Central memory CD8-positive, alpha-beta T cell (primary cell): ENCODE results near the gene CCL26.
"Not testable (repeated sequence)": the region's sequence is repeated elsewhere in the genome, so short reads cannot be mapped to it uniquely, and the experiment has no call there.

Source experiments
- ATAC-seq: fragments of 150-1000 bp; cut with Tn5 transposase; replicated peaks from 2 replicates; pipeline ENCODE4 v1.10.0; 2022; ENCODE audit warnings: mild to moderate bottlenecking, moderate FRiP score, moderate number of reproducible peaks; ENCODE audit not compliant: poor library complexity, severe bottlenecking; ENCODE audit errors: extremely low read depth
- DNase-seq, 2 donors: peaks; one replicate each; pipeline ENCODE4 v3.0.0; 2021; ENCODE audit warnings: low spot score in 2 of 2
- H3K27ac Mint-ChIP-seq: one replicate; pipeline ENCODE4 v1.8.0; 2022; ENCODE audit warnings: low read depth, mild to moderate bottlenecking, moderate library complexity, mixed read lengths
- H3K27me3 Mint-ChIP-seq: one replicate; pipeline ENCODE4 v1.8.0; 2022; ENCODE audit warnings: mixed read lengths
- H3K36me3 Mint-ChIP-seq: one replicate; pipeline ENCODE4 v1.8.0; 2022; ENCODE audit warnings: mild to moderate bottlenecking, moderate library complexity, mixed read lengths; ENCODE audit not compliant: insufficient read depth
- H3K4me1 Mint-ChIP-seq: one replicate; pipeline ENCODE4 v1.8.0; 2022; ENCODE audit warnings: mixed read lengths
- H3K4me3 Mint-ChIP-seq: one replicate; pipeline ENCODE4 v1.8.0; 2022; ENCODE audit warnings: mild to moderate bottlenecking, moderate library complexity, mixed read lengths
- H3K9me3 Mint-ChIP-seq: one replicate; pipeline ENCODE4 v1.8.0; 2022; ENCODE audit warnings: mixed read lengths

The CCL26 gene

DNA sequence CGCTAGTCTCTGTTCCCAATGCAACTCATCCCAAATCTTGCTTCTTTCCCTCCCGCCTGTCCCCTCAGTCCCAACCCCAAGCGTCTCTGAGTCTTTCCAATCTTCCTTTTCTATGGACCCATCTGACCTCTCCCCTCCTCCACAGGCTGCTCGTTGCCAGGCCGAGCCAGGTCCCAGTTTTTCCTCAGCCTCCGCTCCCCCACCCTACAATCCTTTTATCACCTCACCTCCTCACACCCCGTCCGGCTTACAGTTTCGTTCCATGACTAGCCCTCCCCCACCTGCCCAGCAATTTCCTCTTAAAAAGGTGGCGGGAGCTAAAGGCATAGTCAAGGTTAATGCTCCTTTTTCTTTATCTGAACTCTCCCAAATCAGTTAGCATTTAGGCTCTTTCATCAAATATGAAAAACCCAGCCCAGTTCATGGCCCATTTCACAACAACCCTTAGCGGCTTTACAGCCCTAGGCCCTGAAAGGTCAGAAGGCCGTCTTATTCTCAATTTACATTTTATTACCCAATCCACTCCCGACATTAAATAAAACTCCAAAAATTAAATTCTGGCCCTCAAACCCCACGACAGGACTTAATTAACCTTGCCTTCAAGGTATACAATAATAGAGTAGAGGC is 8.7 kb upstream of the CCL26 start:
- not testable (repeated sequence) for H3K4me1 Mint-ChIP-seq, ATAC-seq, H3K9me3 Mint-ChIP-seq, H3K27ac Mint-ChIP-seq, DNase-seq, H3K4me3 Mint-ChIP-seq
- Mint-ChIP-seq H3K36me3 (peaks cover 11% of the 10 kb centered on the region), H3K27me3 (peaks cover 28% of the 10 kb centered on the region)

DNA sequence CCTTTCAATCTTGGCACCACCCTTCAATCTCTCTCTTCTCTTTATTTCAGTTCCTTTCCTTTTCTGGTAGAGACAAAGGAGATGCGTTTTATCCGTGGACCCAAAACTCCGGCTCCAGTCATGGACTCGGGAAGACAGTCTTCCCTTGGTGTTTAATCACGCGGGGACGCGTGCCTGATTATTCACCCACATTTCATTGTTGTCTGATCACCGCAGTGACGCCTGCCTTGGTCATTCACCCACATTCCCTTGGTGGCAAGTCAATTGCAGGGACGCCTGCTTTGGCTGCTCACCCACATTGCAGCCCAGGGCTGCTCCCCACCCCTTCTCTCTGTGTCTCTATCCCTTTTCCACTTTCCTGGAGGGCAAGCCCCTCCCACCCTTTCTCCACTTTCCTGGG is 7.5 kb upstream of the CCL26 start:
- peak overlapping the region; percentile 54 for H3K27ac Mint-ChIP-seq

DNA sequence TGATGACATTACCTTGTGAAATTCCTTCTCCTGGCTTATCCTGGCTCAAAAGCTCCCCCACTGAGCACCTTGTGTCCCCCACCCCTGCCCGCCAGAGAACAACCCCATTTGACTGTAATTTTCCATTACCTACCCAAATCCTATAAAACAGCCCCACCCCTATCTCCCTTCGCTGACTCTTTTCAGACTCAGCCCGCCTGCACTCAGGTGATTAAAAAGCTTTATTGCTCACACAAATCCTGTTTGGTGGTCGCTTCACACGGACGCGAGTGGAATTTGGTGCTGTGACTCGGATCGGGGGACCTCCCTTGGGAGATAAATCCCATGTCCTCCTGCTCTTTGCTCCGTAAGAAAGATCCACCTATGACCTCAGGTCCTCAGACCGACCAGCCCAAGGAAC is 7.0 kb upstream of the CCL26 start:
- peaks cover 12% of the 10 kb centered on the region for H3K4me1 Mint-ChIP-seq
- not testable (repeated sequence) for DNase-seq, H3K27ac Mint-ChIP-seq, H3K9me3 Mint-ChIP-seq, H3K4me3 Mint-ChIP-seq, ATAC-seq
- H3K36me3 Mint-ChIP-seq = peaks cover 12% of the 10 kb centered on the region
- peaks cover 28% of the 10 kb centered on the region for H3K27me3 Mint-ChIP-seq

More for the DNA sequence above, 7.5 kb upstream of the CCL26 start:
- Mint-ChIP-seq H3K36me3 (peaks cover 12% of the 10 kb centered on the region), H3K27me3 (peaks cover 28% of the 10 kb centered on the region), H3K4me1 (peaks cover 12% of the 10 kb centered on the region)
- DNase-seq, ATAC-seq, H3K4me3 Mint-ChIP-seq, H3K9me3 Mint-ChIP-seq: not testable (repeated sequence)

GRCh38 chr7:75776295-75776971 is 4.4 kb upstream of the CCL26 start:
- no peaks in the 10 kb centered on the region for H3K9me3 Mint-ChIP-seq
- no peak overlapping the region for H3K4me3 Mint-ChIP-seq
- ATAC-seq = peak; percentile 96
- H3K36me3 Mint-ChIP-seq = peaks cover 9% of the 10 kb centered on the region
- peak in 1 of 2 donors; percentile 58 for DNase-seq
- peak overlapping the region; percentile 47 for H3K27ac Mint-ChIP-seq
- peaks cover 12% of the 10 kb centered on the region for H3K4me1 Mint-ChIP-seq
- H3K27me3 Mint-ChIP-seq = peaks cover 11% of the 10 kb centered on the region

DNA sequence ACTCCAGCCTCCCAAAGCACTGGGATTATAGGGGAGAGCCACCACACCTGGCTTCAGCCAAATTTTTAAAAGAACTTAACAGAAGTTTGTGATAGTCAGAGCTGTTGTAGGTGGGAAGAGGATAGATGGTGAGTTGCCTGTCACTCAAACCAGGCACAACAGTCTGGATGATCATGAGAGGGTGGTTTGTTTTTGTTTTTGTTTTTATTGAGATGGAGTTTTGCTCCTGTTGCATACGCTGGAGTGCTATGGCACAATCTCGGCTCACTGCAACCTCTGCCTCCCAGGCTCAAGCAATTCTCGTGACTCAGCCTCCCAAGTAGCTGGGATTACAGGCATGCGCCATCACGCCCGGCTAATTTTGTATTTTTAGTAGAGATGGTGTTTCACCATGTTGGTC is 1.9 kb upstream of the CCL26 start:
- H3K9me3 Mint-ChIP-seq, H3K36me3 Mint-ChIP-seq, DNase-seq, ATAC-seq, H3K27ac Mint-ChIP-seq, H3K27me3 Mint-ChIP-seq, H3K4me3 Mint-ChIP-seq: not testable (repeated sequence)
- peaks cover 12% of the 10 kb centered on the region for H3K4me1 Mint-ChIP-seq

DNA sequence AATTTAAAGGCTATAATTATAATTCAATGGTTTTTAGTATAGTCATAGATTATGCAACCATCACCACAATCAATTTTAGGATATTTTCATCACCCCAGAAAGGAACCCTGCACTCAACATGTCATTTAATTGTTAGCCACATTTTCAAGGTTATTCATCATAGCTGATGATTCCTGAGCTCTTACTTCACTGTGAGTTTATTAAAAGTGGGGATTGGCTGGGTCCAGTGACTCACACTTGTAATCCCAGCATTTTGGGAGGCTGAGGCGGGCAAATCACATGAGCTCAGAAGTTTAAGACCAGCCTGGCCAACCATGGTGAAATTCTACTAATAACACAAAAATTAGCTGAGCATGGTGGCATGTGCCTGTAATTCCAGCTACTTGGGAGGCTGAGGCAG is 787 bp downstream of the CCL26 start:
- H3K27me3 Mint-ChIP-seq = no peaks in the 10 kb centered on the region
- DNase-seq (no peak), ATAC-seq (no peak)
- H3K27ac Mint-ChIP-seq = no peak overlapping the region
- peaks cover 12% of the 10 kb centered on the region for H3K4me1 Mint-ChIP-seq
- no peaks in the 10 kb centered on the region for H3K9me3 Mint-ChIP-seq
- peaks cover 4% of the 10 kb centered on the region for H3K36me3 Mint-ChIP-seq
- no peak overlapping the region for H3K4me3 Mint-ChIP-seq

DNA sequence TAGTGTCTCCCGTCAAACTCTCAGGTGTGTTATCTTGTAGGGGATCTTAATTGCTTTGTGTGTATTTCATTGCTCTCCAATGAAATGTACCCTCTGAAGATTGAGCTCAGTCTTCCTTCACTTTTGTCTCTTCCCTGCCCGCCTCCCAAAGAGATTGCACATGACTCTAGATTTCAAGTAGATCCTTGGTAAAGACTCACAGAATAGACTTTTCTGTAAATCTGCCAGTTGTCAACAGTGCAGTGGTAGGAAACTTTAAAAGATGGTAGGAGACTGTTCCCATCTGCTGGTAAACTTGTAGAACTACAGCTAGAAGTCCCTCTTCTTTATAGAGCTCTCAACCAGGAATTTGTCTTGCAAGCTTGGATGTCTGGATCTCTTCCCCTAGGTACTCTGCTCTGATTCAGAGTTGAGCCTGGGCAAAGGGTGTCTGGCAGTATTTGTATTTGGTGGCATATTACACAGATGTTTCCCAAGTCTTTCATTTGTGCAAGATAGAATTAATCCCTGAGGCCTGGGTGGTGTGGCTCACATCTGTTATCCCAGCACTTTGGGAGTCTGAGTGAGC is 9.6 kb downstream of the CCL26 start:
- DNase-seq = no peak
- peak overlapping the region; percentile 23 for H3K27ac Mint-ChIP-seq
- no peaks in the 10 kb centered on the region for H3K36me3 Mint-ChIP-seq
- H3K9me3 Mint-ChIP-seq = no peaks in the 10 kb centered on the region
- no peaks in the 10 kb centered on the region for H3K27me3 Mint-ChIP-seq
- no peak overlapping the region for H3K4me3 Mint-ChIP-seq
- ATAC-seq = peak; percentile 77
- H3K4me1 Mint-ChIP-seq = peaks cover 6% of the 10 kb centered on the region

DNA sequence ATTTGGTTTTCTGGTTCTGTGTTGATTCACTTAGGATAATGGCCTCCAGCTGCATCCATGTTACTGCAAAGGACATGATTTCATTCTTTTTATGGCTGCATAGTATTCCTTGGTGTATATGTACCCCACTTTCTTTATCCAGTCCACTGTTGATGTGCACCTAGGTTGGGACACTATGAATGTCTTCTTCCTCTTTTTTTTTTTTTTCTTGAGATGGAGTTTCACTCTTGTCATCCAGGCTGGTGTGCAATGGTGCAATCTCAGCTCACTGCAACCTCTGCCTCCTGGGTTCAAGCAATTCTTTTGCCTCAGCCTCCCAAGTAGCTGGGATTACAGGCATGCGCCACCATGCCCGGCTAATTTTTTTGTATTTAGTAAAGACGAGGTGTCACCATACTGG is 10.2 kb downstream of the CCL26 start:
- H3K4me1 Mint-ChIP-seq, H3K27me3 Mint-ChIP-seq, H3K36me3 Mint-ChIP-seq, DNase-seq, H3K4me3 Mint-ChIP-seq, ATAC-seq, H3K9me3 Mint-ChIP-seq: not testable (repeated sequence)
- H3K27ac Mint-ChIP-seq = peak overlapping the region; percentile 23

DNA sequence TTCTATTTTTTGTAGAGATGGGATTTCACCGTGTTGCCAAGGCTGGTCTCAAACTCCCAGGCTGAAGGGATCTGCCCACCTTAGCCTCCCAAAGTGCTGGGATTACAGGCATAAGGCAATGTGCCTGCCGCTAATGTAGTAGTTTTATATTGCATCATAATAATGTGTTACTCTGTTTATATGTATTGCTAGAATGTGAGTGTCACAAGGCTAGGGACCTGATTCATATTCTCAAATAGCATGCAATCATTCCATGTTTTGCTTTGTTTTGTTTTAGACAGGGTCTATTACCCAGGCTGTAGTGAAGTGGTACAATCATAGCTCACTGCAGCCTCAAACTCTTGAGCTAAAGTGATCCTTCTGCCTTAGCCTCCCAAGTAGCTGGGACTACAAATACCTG is 13.5 kb downstream of the CCL26 start:
- H3K4me1 Mint-ChIP-seq = peaks cover 6% of the 10 kb centered on the region
- H3K27ac Mint-ChIP-seq = no peak overlapping the region
- DNase-seq (no peak), ATAC-seq (no peak)
- H3K27me3 Mint-ChIP-seq = no peaks in the 10 kb centered on the region
- H3K36me3 Mint-ChIP-seq = no peaks in the 10 kb centered on the region
- no peaks in the 10 kb centered on the region for H3K9me3 Mint-ChIP-seq
- no peak overlapping the region for H3K4me3 Mint-ChIP-seq

DNA sequence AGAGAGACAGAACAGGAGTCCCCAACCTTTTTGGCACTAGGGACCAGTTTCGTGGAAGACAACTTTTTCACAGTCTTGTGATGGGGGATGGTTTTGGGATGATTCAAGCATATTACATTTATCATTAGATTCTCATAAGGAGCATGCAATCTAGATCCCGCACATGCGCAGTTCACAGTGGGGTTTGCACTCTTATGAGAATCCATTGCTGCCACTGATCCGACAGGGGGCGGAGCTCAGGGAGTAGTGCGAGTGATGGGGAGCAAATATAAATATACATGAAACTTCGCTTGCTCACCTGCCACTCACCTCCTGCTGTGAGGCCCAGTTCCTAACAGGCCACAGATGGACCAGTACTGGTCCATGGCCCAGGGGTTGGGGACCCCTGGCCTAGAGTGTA is 14.2 kb downstream of the CCL26 start:
- ATAC-seq (no peak), DNase-seq (no peak)
- Mint-ChIP-seq H3K4me3 (no peak overlapping the region), H3K36me3 (no peaks in the 10 kb centered on the region), H3K27me3 (no peaks in the 10 kb centered on the region), H3K27ac (no peak overlapping the region), H3K4me1 (peaks cover 6% of the 10 kb centered on the region), H3K9me3 (no peaks in the 10 kb centered on the region)

DNA sequence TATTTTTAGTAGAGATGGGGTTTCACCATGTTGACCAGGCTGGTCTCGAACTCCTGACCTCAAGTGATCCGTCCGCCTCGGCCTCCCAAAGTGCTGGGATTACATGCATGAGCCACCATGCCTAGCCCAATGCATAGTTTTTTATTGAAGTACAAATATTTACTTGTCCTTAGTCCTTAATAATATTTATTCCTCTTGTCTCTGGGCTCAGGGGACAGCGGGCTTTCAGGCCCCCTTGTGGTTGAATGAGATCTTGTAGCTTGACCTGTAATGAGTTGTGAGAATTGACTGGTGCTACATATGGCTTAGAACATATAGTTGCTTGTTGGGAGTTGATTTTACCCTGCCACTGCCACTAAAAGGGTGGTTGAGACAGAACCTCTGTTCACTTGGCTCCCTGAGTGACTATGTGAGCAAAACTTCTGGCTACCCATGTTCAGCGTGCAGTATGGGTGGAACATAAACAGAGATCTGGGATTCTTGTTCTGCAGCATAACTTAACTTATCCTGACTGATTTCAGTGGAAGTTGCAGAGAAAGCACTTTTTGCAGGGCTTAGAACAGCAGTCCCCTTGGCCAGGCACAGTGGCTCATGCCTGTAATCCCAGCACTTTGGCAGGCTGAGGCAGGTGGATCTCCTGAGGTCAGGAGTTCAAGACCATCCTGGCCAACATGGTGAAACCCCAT is 14.9 kb downstream of the CCL26 start:
- H3K27me3 Mint-ChIP-seq = no peaks in the 10 kb centered on the region

GRCh38 chr7:75756206-75756990 is 15.6 kb downstream of the CCL26 start:
- Mint-ChIP-seq H3K27me3 (no peaks in the 10 kb centered on the region), H3K27ac (no peak overlapping the region), H3K9me3 (no peaks in the 10 kb centered on the region)

More for the DNA sequence above, 14.9 kb downstream of the CCL26 start:
- Mint-ChIP-seq H3K4me3 (no peak overlapping the region), H3K27ac (no peak overlapping the region), H3K36me3 (no peaks in the 10 kb centered on the region), H3K9me3 (no peaks in the 10 kb centered on the region), H3K4me1 (peaks cover 2% of the 10 kb centered on the region)
- DNase-seq (no peak), ATAC-seq (no peak)

More at GRCh38 chr7:75756206-75756990, 15.6 kb downstream of the CCL26 start:
- no peak overlapping the region for H3K4me3 Mint-ChIP-seq
- DNase-seq (no peak), ATAC-seq (no peak)
- no peaks in the 10 kb centered on the region for H3K4me1 Mint-ChIP-seq
- H3K36me3 Mint-ChIP-seq = no peaks in the 10 kb centered on the region
